K562 (cell line): ENCODE measurements around the gene YOD1.

Experiments
- BHLHE40 ChIP-seq: IDR thresholded peaks from 2 replicates; pipeline ENCODE4 v1.6.1; 2011; ENCODE audit warnings: low read length, improper control_type of control experiment
- CBX3 ChIP-seq, 2 experiments: IDR thresholded peaks; 1 replicate in 1 of 2; 2 replicates in 1 of 2; pipeline ENCODE4 v1.6.1; 2012; ENCODE audit warnings: inconsistent platforms in 2 of 2, low read length in 2 of 2, borderline replicate concordance in 1 of 2, control low read depth in 1 of 2
- DNMT1 ChIP-seq: fragments of 450-650 bp; IDR thresholded peaks from 2 replicates; pipeline ENCODE4 v1.6.1; 2016; ENCODE audit warnings: antibody characterized with exemption, mild to moderate bottlenecking
- FOXK2 ChIP-seq, 2 experiments: fragments of 450-650 bp; IDR thresholded peaks in 1 of 2; conservative IDR thresholded peaks in 1 of 2; 2 replicates each; pipeline ENCODE4 v1.6.1; 2016; ENCODE audit warnings: low read depth in 2 of 2, mild to moderate bottlenecking in 1 of 2
- GABPA ChIP-seq: fragments of 200-800 bp; sonication (Bioruptor generic); conservative IDR thresholded peaks from 2 replicates; pipeline ENCODE4 v1.6.1; 2016; ENCODE audit warnings: low read depth, missing genetic modification characterization, missing compliant biosample characterization
- JUNB ChIP-seq: fragments of 450-650 bp; formaldehyde crosslinking; conservative IDR thresholded peaks from 2 replicates; pipeline ENCODE4 v1.4.0; 2020; ENCODE audit warnings: mild to moderate bottlenecking
- KDM1A ChIP-seq, 2 experiments: fragments of 450-650 bp; IDR thresholded peaks; 2 replicates each; pipeline ENCODE4 v1.6.1; 2016; ENCODE audit warnings: mild to moderate bottlenecking in 2 of 2
- SIN3A ChIP-seq, 2 experiments: fragments of 150-350 bp in 1 of 2; IDR thresholded peaks; 2 replicates each; pipeline ENCODE4 v1.6.1; 2011 to 2016; ENCODE audit warnings: borderline replicate concordance in 2 of 2, low read depth in 2 of 2, low read length in 2 of 2, mild to moderate bottlenecking in 2 of 2, moderate library complexity in 2 of 2; ENCODE audit not compliant: control insufficient read depth in 1 of 2
- ZNF274 ChIP-seq: IDR thresholded peaks from 2 replicates; pipeline ENCODE4 v1.6.1; 2011; ENCODE audit warnings: low read depth, mild to moderate bottlenecking, low read length, moderate library complexity, borderline replicate concordance

DNA sequence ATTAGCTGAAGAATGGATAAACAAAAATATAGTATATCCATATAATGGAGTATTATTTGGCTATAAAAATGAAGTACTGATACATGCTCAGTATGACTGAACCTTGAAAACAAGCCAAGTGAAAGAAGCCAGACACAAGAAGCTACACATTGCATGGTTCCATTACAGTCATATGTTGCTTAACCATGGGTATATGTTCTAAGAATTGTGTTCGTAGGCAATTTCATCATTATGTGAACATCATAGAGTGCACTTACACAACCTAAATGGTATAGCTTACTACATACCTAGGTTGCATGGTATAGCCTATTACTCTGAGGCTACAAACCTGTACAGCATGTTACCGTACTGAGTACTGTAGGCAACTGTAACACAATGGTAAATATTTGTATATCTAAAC, 52.2 kb downstream of the YOD1 start:
- no peak for TF ChIP-seq CBX3 (IDR thresholded peaks at IDR 0.05; ENCODE audit: borderline replicate concordance in 1 of 2, low read length in 2 of 2)
- TF ChIP-seq SIN3A (IDR thresholded peaks at IDR 0.05; ENCODE audit: borderline replicate concordance in 2 of 2, control insufficient read depth in 1 of 2, low read depth in 2 of 2, low read length in 2 of 2): no peak
- TF ChIP-seq DNMT1: no peak
- no peak for TF ChIP-seq JUNB
- TF ChIP-seq GABPA (tag): no peak
- TF ChIP-seq ZNF274: no peak
- TF ChIP-seq BHLHE40: no peak
- TF ChIP-seq FOXK2 (conservative IDR thresholded peaks at IDR 0.05 in 1 of 2, IDR thresholded peaks at IDR 0.05 in 1 of 2; ENCODE audit: low read depth in 2 of 2): no peak
- no peak for TF ChIP-seq KDM1A (IDR thresholded peaks at IDR 0.05)
